Activated CD8-positive, alpha-beta T cell treated with anti-CD3 and anti-CD28 coated beads for 36 hours (primary cell): ENCODE measurements around the gene AP5S1. TPM values are rescaled to one million over a fixed set of nuclear protein-coding genes. Genes with fewer than 3 reads are reported as not detected.

Experiments
- ATAC-seq: fragments of 200-7000 bp; cut with Tn5 transposase; one replicate; pipeline ENCODE4 v1.10.0; 2021; ENCODE audit warnings: mild to moderate bottlenecking, moderate library complexity
- CTCF ChIA-PET: fragments of 350-600 bp; sonication (Branson Sonifier 250); formaldehyde crosslinking; loops from one replicate; lab custom pipeline; 2021; ENCODE audit warnings: antibody characterized with exemption; lab: Charles Lee
- POLR2A ChIA-PET: fragments of 350-600 bp; sonication (Branson Sonifier 250); formaldehyde crosslinking; loops from one replicate; lab custom pipeline; 2021; ENCODE audit warnings: antibody characterized with exemption; lab: Charles Lee
- DNase-seq: peaks from one replicate; pipeline ENCODE4 v3.0.0-alpha.2; 2020
- H3K27ac Mint-ChIP-seq: one replicate; pipeline ENCODE4 v1.8.0; 2021; ENCODE audit warnings: mild to moderate bottlenecking, mixed read lengths
- H3K27me3 Mint-ChIP-seq: one replicate; pipeline ENCODE4 v1.8.0; 2021; ENCODE audit warnings: mixed read lengths
- H3K36me3 Mint-ChIP-seq: one replicate; pipeline ENCODE4 v1.8.0; 2021; ENCODE audit warnings: low read depth, mixed read lengths
- H3K4me1 Mint-ChIP-seq: one replicate; pipeline ENCODE4 v1.8.0; 2021; ENCODE audit warnings: low read depth, mixed read lengths
- H3K4me3 Mint-ChIP-seq: one replicate; pipeline ENCODE4 v1.8.0; 2021; ENCODE audit warnings: mild to moderate bottlenecking, moderate library complexity, mixed read lengths
- H3K9me3 Mint-ChIP-seq: one replicate; pipeline ENCODE4 v1.8.0; 2021; ENCODE audit warnings: mixed read lengths
- intact Hi-C: fragments of 100-400 bp; cut with micrococcal nuclease; formaldehyde crosslinking; loops from one replicate; pipeline ENCODE4 v1.10.0; 2022
- total RNA-seq, 2 experiments: library from RNA; stranded (reverse); gene quantifications; one replicate each; pipeline ENCODE4 v1.2.3, GENCODE V29; 2021
- TF ChIP-seq, protein P1 (sequence below): fragments of 200-600 bp; IDR thresholded peaks from one replicate; pipeline ENCODE4 v1.8.0; 2022; ENCODE audit warnings: antibody characterized with exemption, mild to moderate bottlenecking

Gene AP5S1
- total RNA-seq, 2 experiments from 2014 or later = 7.4 to 8.6 TPM

- Mint-ChIP-seq H3K4me3 (no peak overlapping the region), H3K36me3 (peaks cover 13% of the 10 kb centered on the region), H3K27ac (no peak overlapping the region), H3K9me3 (no peaks in the 10 kb centered on the region), H3K4me1 (peaks cover 2% of the 10 kb centered on the region), H3K27me3 (no peaks in the 10 kb centered on the region)
- ATAC-seq = no peak
- TF ChIP-seq, protein P1, sequence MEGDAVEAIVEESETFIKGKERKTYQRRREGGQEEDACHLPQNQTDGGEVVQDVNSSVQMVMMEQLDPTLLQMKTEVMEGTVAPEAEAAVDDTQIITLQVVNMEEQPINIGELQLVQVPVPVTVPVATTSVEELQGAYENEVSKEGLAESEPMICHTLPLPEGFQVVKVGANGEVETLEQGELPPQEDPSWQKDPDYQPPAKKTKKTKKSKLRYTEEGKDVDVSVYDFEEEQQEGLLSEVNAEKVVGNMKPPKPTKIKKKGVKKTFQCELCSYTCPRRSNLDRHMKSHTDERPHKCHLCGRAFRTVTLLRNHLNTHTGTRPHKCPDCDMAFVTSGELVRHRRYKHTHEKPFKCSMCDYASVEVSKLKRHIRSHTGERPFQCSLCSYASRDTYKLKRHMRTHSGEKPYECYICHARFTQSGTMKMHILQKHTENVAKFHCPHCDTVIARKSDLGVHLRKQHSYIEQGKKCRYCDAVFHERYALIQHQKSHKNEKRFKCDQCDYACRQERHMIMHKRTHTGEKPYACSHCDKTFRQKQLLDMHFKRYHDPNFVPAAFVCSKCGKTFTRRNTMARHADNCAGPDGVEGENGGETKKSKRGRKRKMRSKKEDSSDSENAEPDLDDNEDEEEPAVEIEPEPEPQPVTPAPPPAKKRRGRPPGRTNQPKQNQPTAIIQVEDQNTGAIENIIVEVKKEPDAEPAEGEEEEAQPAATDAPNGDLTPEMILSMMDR = no peak
- ChIA-PET POLR2A (no interaction called here), CTCF (interaction anchor here (0.6 to 1.3 kb wide), 3 partner anchors 37 to 163 kb away, joined by 3 to 7 read pairs (median 3); no protein-coding TSS in a partner anchor)
- intact Hi-C loops = no loop called here
- DNase-seq = no peak
Observed at GRCh38 chr20:3874194-3874844, 54.0 kb downstream of the AP5S1 start.

- ChIA-PET CTCF (interaction anchor here (0.7 to 1.3 kb wide), 7 partner anchors 9 to 296 kb away, joined by 3 to 7 read pairs (median 3); no protein-coding TSS in a partner anchor), POLR2A (interaction anchor here (0.5 to 1.2 kb wide), 2 partner anchors 29 to 207 kb away, joined by 3 read pairs; no protein-coding TSS in a partner anchor)
- TF ChIP-seq, protein P1 = no peak
- Mint-ChIP-seq H3K36me3 (peaks cover 13% of the 10 kb centered on the region), H3K27ac (no peak overlapping the region), H3K27me3 (no peaks in the 10 kb centered on the region), H3K4me1 (peaks cover 2% of the 10 kb centered on the region), H3K4me3 (no peak overlapping the region), H3K9me3 (no peaks in the 10 kb centered on the region)
- DNase-seq (no peak), ATAC-seq (no peak)
- intact Hi-C loops = no loop called here
Observed at GRCh38 chr20:3875378-3875974, 55.1 kb downstream of the AP5S1 start.

- Mint-ChIP-seq H3K4me3 (no peak overlapping the region), H3K4me1 (peaks cover 2% of the 10 kb centered on the region), H3K9me3 (no peaks in the 10 kb centered on the region), H3K36me3 (peaks cover 15% of the 10 kb centered on the region), H3K27ac (no peak overlapping the region), H3K27me3 (no peaks in the 10 kb centered on the region)
- TF ChIP-seq, protein P1 = no peak
- ChIA-PET POLR2A (interaction anchor here (0.5 to 1.2 kb wide), 2 partner anchors 28 to 206 kb away, joined by 3 read pairs; no protein-coding TSS in a partner anchor), CTCF (interaction anchor here (1.0 to 1.2 kb wide), 3 partner anchors 11 to 295 kb away, joined by 3 to 4 read pairs (median 3); no protein-coding TSS in a partner anchor)
- DNase-seq (no peak), ATAC-seq (no peak)
- intact Hi-C loops = no loop called here
Observed at GRCh38 chr20:3876000-3876399, 55.7 kb downstream of the AP5S1 start.

DNA sequence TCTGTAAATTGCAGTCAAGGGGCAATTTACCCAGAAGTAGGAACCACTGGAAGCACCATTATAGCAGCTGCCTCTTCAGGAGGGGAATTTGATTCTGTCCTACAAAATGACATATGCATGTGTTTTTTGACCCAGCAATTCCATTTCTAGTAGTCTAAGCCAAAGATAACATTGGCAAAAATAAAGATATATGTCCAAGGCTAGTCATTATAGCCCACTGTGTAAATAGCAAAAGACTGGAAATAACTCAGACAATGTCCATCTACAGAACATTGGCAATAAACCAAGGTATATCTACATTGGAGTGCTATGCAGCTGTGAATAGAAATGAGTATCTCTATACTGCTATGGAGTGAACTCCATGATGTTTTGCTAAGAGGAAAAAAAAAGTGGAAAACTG lies 56.3 kb downstream of the AP5S1 start:
- peaks cover 2% of the 10 kb centered on the region for H3K4me1 Mint-ChIP-seq
- H3K36me3 Mint-ChIP-seq = peaks cover 15% of the 10 kb centered on the region
- no peaks in the 10 kb centered on the region for H3K9me3 Mint-ChIP-seq
- ChIA-PET CTCF (interaction anchor here (1.2 kb wide), 1 partner anchor 295 kb away, joined by 4 read pairs; no protein-coding TSS in a partner anchor), POLR2A (no interaction called here)
- H3K27ac Mint-ChIP-seq = no peak overlapping the region
- no peak for DNase-seq
- no peak for ATAC-seq
- intact Hi-C loops = no loop called here
- no peak overlapping the region for H3K4me3 Mint-ChIP-seq
- TF ChIP-seq, protein P1 = no peak
- no peaks in the 10 kb centered on the region for H3K27me3 Mint-ChIP-seq

Other genes starting within 250 kb of the AP5S1 start
- not detected for gene GFRA4, start 157.1 kb upstream of the AP5S1 start, total RNA-seq
- gene ADAM33, start 138.5 kb upstream of the AP5S1 start, total RNA-seq = not detected
- not detected for gene SIGLEC1, start 107.9 kb upstream of the AP5S1 start, total RNA-seq
- not detected for gene HSPA12B, start 87.9 kb upstream of the AP5S1 start, total RNA-seq
- gene ADISSP, start 52.8 kb upstream of the AP5S1 start, total RNA-seq = 10 to 100 TPM; 62.5 to 66.6 TPM
- under 1 TPM in 1 of 2 experiments, not detected in 1; 0.23 TPM for gene SPEF1, start 39.1 kb upstream of the AP5S1 start, total RNA-seq
- gene CENPB, start 33.8 kb upstream of the AP5S1 start, total RNA-seq = 10 to 100 TPM; 35.0 to 35.4 TPM
- gene CDC25B, start 24.2 kb upstream of the AP5S1 start, total RNA-seq = 10 to 100 TPM; 66.9 to 67.1 TPM
- gene MAVS, start 26.3 kb downstream of the AP5S1 start, total RNA-seq = 10 to 100 TPM; 17.0 to 17.5 TPM
- gene PANK2, start 68.8 kb downstream of the AP5S1 start, total RNA-seq = 10 to 100 TPM; 47.6 to 50.3 TPM
- gene RNF24, start 195.0 kb downstream of the AP5S1 start, total RNA-seq = 10 to 100 TPM; 16.7 to 17.2 TPM